Right renal pelvis (tissue), 4 donors: ENCODE measurements around the gene PALD1. TPM values are rescaled to one million over a fixed set of nuclear protein-coding genes. Genes with fewer than 3 reads are reported as not detected.

ENCODE experiments used
- DNase-seq, 4 donors: peaks; one replicate each; pipeline ENCODE4 v3.0.0-alpha.2; 2013; ENCODE audit warnings: low read depth in 4 of 4, low spot score in 3 of 4, missing footprints in 1 of 4
- polyA plus RNA-seq, 4 donors: library from polyadenylated mRNA; unstranded; fragments of 120-200 nt; gene quantifications; one replicate each; pipeline ENCODE4 v1.2.1, GENCODE V29; 2013; ENCODE audit not compliant: insufficient read length in 4 of 4

PALD1 gene
- 10 to 100 TPM in 3 of 4 donors, 1 to 10 TPM in 1; 9.8 to 12.1 (median 11.3) TPM for polyA plus RNA-seq

- peak in 3 of 4 donors; percentile 61 to 68 (median 63) for DNase-seq
Observed at GRCh38 chr10:70478191-70479164, at the start of gene PALD1. Gene PALD1, plus strand, starts transcription at chr10:70478767. Its CDS starts 47,185 bp downstream, at chr10:70525952.

- peak in 3 of 4 donors; percentile 34 to 60 (median 48) for DNase-seq
Observed at GRCh38 chr10:70430493-70431445, 47.8 kb upstream of the PALD1 start.

DNA sequence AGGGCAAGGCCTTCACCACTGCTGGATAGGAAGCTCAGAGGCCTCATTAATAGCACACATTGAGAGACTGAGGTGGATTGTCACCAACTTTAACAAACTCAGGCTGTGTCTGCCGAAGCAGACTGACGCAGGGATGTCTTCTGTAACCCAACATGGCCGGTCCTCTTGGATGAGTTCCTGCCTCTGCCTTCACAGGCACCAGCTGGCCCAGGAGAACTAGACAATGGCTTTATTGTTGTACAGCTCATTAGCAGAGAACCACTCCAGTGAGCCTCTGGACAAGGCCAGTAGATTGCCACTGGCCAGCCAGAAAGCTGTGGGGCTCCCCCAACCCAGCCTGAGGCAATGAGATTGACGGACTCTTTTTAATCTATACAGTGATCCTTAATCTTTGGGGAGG lies 46.5 kb upstream of the PALD1 start:
- DNase-seq: no peak

GRCh38 chr10:70432561-70433263 lies 45.9 kb upstream of the PALD1 start:
- no peak for DNase-seq

DNA sequence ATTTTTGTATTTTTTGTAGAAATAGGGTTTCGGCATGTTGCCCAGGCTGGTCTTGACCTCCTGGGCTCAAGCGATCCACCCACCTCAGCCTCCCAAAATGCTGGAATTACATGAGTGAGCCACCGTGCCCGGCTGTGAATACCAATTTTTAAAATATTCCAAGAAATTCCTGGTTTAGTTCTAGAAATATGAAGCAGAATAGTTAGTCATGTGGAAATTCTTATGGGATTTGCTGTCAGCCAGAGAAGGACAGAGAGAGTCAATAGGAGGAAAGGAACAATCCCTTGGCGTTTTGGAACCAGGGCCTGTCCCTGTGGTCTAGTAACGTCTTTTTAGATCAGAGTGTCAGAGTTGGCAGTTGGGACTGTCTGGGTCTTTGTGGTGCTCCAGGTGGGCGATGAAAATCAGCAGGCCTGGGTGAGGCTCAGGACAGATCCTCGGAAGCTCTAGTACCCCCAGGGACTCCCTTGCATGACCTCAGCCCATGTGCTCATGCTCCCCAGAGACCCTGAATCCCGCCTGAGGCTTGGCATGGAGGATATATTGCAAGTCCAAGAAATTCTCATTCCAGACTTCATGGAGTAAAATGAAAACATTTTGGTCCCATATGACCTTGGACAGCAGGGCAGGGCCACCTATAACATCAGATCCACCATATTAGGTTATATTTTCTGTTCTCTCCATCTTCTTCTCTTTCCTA lies 44.8 kb upstream of the PALD1 start:
- DNase-seq: no peak

GRCh38 chr10:70435241-70436085 lies 43.1 kb upstream of the PALD1 start:
- no peak for DNase-seq

GRCh38 chr10:70437721-70438120 lies 40.8 kb upstream of the PALD1 start:
- DNase-seq: no peak

DNA sequence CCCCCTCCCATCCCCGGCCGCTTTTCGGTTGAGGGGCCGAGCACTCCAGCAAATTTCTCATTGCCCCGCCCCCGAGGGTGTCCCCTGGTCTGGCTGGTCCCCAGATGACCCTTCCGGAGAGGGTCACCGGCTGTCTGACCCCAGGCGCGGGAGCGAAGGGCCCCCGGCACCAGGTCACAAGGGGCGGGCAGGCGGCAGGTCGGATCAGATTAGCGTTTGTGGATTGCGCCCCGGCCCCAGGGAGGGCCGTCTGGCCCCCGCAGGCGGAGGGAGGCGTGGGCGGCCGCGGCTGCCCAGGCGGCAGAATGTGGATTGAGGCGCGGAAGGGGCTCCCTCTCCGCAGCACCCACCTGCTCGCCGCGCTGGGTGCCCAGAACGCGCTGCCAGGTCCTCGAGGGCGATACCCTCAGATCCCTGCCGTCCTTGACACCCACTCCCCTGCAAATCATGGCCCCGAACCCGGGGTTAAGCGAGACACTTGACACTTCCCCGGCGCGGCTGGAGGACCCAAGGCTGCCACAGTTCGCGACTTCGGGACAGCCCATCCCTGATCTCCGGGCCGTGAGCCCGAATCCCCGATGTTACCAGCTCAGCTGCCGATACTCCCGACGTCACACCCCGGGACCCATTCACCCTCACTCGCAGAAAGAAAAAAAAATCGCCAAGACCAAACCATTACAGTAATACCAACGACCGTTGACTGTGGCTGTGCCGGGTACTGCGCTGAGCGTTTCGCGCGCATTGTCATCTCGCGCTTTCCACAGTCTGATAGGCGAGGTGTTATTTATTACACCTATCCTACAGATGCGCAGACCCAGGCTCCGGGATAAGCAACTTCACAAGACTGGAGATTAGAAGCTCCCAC lies 38.0 kb upstream of the PALD1 start:
- no peak for DNase-seq

DNA sequence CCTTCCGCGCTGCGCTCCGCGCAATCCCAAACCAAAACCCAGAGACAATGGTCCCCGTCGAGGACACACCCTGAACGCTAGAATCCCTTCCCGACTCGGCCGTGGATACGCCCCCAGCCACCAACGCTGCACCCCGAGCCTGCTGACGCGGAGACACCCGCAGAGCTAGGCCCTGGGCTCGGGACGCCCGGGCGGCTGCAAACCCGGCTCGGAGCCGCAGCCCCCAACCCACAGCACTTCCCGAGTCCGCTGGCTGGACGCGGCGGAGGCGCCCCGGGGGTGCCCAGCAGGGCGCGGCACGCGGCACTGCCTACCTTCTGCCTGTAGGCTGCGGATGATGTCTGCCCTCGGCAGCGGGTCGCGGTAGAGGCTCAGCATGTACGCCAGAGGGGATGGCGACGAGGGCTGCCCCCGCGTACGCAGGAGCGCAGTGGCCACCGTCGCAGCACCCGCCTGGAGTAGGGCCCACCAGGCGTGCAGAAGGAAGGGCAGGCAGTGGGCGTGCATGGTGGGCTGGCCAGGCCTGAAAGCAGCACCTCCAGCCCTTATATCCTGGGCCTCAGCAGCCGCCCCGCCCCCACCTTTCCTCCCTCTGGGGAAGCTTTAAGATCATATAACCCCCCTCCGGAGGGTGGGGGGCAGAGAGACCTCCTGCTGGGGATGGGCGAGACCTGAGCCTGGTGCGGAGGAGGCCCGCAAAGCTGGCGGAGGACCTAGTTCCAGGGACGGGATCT lies 37.2 kb upstream of the PALD1 start, which contains the start of gene NODAL:
NODAL (minus strand) TSS at position 521 of the 734 bp plus-strand sequence; CDS start at position 507, 14 bp downstream.
- no peak for DNase-seq

GRCh38 chr10:70441895-70442309 lies 36.7 kb upstream of the PALD1 start:
- no peak for DNase-seq

- DNase-seq: no peak
Observed at GRCh38 chr10:70442332-70442988, 36.1 kb upstream of the PALD1 start.

- DNase-seq: no peak
Observed at GRCh38 chr10:70444744-70445143, 33.8 kb upstream of the PALD1 start.

GRCh38 chr10:70445718-70446657 lies 32.6 kb upstream of the PALD1 start:
- DNase-seq: no peak

GRCh38 chr10:70448236-70448635 lies 30.3 kb upstream of the PALD1 start:
- DNase-seq: no peak

GRCh38 chr10:70455213-70455630 lies 23.3 kb upstream of the PALD1 start:
- no peak for DNase-seq
